ENCODE results near the gene NR5A2.

DNA sequence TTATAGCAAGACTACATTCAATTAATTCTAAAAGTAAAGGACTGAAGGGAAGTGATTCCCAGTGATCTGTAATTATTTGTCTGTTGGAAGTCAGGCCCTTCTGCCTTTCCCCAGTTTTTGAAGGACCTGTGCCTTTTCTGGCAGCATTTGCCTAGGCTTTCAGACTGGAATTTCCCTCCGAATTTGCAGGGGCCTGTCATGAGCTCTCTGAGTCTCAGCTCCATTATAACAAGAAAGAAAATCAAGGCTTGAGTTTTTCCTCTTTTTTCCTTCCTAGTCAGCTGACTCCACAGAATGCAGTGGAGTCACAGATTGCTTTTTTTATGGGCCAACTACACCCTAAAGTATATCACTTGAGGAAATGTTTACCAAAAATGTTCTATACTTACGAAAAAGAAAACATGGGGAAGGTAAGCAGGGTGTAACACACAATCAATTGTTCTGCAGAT, 1.1 kb downstream of the NR5A2 start:
- TF ChIP-seq, protein P1, sequence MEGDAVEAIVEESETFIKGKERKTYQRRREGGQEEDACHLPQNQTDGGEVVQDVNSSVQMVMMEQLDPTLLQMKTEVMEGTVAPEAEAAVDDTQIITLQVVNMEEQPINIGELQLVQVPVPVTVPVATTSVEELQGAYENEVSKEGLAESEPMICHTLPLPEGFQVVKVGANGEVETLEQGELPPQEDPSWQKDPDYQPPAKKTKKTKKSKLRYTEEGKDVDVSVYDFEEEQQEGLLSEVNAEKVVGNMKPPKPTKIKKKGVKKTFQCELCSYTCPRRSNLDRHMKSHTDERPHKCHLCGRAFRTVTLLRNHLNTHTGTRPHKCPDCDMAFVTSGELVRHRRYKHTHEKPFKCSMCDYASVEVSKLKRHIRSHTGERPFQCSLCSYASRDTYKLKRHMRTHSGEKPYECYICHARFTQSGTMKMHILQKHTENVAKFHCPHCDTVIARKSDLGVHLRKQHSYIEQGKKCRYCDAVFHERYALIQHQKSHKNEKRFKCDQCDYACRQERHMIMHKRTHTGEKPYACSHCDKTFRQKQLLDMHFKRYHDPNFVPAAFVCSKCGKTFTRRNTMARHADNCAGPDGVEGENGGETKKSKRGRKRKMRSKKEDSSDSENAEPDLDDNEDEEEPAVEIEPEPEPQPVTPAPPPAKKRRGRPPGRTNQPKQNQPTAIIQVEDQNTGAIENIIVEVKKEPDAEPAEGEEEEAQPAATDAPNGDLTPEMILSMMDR (IDR thresholded peaks at IDR 0.05): no peak
- TF ChIP-seq POLR2A (IDR thresholded peaks at IDR 0.05): no peak
